ENCODE measurements around the gene CDH23. TPM values are rescaled to one million over a fixed set of nuclear protein-coding genes. Genes with fewer than 3 reads are reported as not detected.

The CDH23 gene
- polyA plus RNA-seq, 1 donor from 2014 or later: 6.6 TPM

DNA sequence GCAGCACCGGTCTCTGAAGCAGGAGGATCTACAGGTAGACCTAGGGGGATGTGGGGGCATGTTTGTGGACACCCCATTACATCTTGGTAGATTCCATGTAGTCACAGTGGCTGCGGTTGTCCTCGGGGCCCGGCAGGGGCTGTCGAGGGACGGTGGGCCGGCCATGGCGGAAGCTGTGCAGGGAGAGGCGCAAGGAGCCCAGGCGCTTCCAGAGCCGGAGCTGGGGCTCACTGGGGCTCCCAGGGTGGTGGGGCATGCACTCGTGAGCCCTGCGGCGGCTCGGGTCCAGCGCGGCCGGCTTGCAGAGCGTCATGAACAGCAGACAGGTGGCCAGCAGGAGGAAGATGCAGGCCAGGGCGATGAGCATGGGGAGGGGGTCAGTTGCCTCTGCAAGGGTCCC, 319.1 kb downstream of the CDH23 start:
- Histone ChIP-seq H3K27ac (ENCODE audit: low read length) (no peak overlapping the region), H3K4me2 (ENCODE audit: low read length) (no peak overlapping the region), H3K79me2 (replicated peaks; ENCODE audit: insufficient read depth, low read length) (no peaks in the 10 kb centered on the region), H3K27me3 (ENCODE audit: insufficient read depth, low read depth, low read length) (no peaks in the 10 kb centered on the region), H3K9me2 (ENCODE audit: insufficient read depth, low read length) (no peaks in the 10 kb centered on the region), H3K9ac (ENCODE audit: low read length) (no peak overlapping the region), H3K4me3 (ENCODE audit: low read length) (no peak overlapping the region), H3K36me3 (ENCODE audit: insufficient read depth, low read length) (no peaks in the 10 kb centered on the region), H3F3A (ENCODE audit: insufficient read depth, low read length, poor library complexity, severe bottlenecking) (no peaks in the 10 kb centered on the region), H4K20me1 (ENCODE audit: insufficient read depth) (no peaks in the 10 kb centered on the region), H3K9me3 (ENCODE audit: low read length) (no peaks in the 10 kb centered on the region), H2AFZ (ENCODE audit: low read depth, low read length) (no peak overlapping the region)
- no peak for TF ChIP-seq SMC3 (conservative IDR thresholded peaks at IDR 0.05; ENCODE audit: poor library complexity)
- TF ChIP-seq TAF1 (IDR thresholded peaks at IDR 0.05; ENCODE audit: low read depth): no peak
- TF ChIP-seq, protein P1, sequence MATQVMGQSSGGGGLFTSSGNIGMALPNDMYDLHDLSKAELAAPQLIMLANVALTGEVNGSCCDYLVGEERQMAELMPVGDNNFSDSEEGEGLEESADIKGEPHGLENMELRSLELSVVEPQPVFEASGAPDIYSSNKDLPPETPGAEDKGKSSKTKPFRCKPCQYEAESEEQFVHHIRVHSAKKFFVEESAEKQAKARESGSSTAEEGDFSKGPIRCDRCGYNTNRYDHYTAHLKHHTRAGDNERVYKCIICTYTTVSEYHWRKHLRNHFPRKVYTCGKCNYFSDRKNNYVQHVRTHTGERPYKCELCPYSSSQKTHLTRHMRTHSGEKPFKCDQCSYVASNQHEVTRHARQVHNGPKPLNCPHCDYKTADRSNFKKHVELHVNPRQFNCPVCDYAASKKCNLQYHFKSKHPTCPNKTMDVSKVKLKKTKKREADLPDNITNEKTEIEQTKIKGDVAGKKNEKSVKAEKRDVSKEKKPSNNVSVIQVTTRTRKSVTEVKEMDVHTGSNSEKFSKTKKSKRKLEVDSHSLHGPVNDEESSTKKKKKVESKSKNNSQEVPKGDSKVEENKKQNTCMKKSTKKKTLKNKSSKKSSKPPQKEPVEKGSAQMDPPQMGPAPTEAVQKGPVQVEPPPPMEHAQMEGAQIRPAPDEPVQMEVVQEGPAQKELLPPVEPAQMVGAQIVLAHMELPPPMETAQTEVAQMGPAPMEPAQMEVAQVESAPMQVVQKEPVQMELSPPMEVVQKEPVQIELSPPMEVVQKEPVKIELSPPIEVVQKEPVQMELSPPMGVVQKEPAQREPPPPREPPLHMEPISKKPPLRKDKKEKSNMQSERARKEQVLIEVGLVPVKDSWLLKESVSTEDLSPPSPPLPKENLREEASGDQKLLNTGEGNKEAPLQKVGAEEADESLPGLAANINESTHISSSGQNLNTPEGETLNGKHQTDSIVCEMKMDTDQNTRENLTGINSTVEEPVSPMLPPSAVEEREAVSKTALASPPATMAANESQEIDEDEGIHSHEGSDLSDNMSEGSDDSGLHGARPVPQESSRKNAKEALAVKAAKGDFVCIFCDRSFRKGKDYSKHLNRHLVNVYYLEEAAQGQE (IDR thresholded peaks at IDR 0.05; ENCODE audit: borderline replicate concordance): no peak
- TF ChIP-seq, protein P2, sequence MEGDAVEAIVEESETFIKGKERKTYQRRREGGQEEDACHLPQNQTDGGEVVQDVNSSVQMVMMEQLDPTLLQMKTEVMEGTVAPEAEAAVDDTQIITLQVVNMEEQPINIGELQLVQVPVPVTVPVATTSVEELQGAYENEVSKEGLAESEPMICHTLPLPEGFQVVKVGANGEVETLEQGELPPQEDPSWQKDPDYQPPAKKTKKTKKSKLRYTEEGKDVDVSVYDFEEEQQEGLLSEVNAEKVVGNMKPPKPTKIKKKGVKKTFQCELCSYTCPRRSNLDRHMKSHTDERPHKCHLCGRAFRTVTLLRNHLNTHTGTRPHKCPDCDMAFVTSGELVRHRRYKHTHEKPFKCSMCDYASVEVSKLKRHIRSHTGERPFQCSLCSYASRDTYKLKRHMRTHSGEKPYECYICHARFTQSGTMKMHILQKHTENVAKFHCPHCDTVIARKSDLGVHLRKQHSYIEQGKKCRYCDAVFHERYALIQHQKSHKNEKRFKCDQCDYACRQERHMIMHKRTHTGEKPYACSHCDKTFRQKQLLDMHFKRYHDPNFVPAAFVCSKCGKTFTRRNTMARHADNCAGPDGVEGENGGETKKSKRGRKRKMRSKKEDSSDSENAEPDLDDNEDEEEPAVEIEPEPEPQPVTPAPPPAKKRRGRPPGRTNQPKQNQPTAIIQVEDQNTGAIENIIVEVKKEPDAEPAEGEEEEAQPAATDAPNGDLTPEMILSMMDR (IDR thresholded peaks at IDR 0.05; ENCODE audit: poor library complexity, severe bottlenecking): no peak
- no peak for TF ChIP-seq MXI1 (conservative IDR thresholded peaks at IDR 0.05; ENCODE audit: poor library complexity, severe bottlenecking)
- TF ChIP-seq EP300 (conservative IDR thresholded peaks at IDR 0.05; ENCODE audit: poor library complexity, severe bottlenecking): no peak
- TF ChIP-seq RAD21 (conservative IDR thresholded peaks at IDR 0.05): no peak
- no peak for TF ChIP-seq POLR2AphosphoS5 (IDR thresholded peaks at IDR 0.05)
- no peak for TF ChIP-seq EZH2 (IDR thresholded peaks at IDR 0.05; ENCODE audit: borderline replicate concordance, insufficient read depth, low read length, poor library complexity, severe bottlenecking)

DNA sequence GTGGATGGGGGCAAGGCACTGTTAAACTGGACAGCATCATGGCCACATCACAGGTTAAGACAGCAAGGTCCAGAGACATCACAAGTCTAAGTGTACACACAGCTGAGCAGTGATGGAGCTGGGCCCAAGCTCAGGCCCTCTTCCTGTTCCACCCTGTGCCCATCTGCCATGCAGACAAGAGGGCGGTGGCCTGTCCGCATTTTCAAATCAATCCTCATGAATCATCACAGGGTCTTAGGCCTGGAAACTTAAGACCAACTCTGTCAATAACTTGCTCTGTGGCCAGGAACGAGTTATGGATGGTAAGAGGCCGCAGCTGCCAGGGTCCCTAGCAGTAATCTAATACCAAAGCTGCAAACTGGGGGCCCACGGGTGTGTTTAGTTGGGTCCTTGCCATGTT, 319.7 kb downstream of the CDH23 start:
- H3K27ac ChIP-seq (ENCODE audit: low read length): no peak overlapping the region

More for the DNA sequence above, 319.7 kb downstream of the CDH23 start:
- no peak overlapping the region for H3K4me2 ChIP-seq (ENCODE audit: low read length)
- H4K20me1 ChIP-seq (ENCODE audit: insufficient read depth): no peaks in the 10 kb centered on the region
- H3K36me3 ChIP-seq (ENCODE audit: insufficient read depth, low read length): no peaks in the 10 kb centered on the region
- H2AFZ ChIP-seq (ENCODE audit: low read depth, low read length): no peak overlapping the region
- no peaks in the 10 kb centered on the region for H3K9me3 ChIP-seq (ENCODE audit: low read length)
- H3K27me3 ChIP-seq (ENCODE audit: insufficient read depth, low read depth, low read length): no peaks in the 10 kb centered on the region
- H3K9ac ChIP-seq (ENCODE audit: low read length): no peak overlapping the region
- H3F3A ChIP-seq (ENCODE audit: insufficient read depth, low read length, poor library complexity, severe bottlenecking): no peaks in the 10 kb centered on the region
- no peaks in the 10 kb centered on the region for H3K79me2 ChIP-seq (replicated peaks; ENCODE audit: insufficient read depth, low read length)
- H3K9me2 ChIP-seq (ENCODE audit: insufficient read depth, low read length): no peaks in the 10 kb centered on the region
- TF ChIP-seq SMC3 (conservative IDR thresholded peaks at IDR 0.05; ENCODE audit: poor library complexity) (no peak), POLR2AphosphoS5 (IDR thresholded peaks at IDR 0.05) (no peak), EP300 (conservative IDR thresholded peaks at IDR 0.05; ENCODE audit: poor library complexity, severe bottlenecking) (no peak), TAF1 (IDR thresholded peaks at IDR 0.05; ENCODE audit: low read depth) (no peak), MXI1 (conservative IDR thresholded peaks at IDR 0.05; ENCODE audit: poor library complexity, severe bottlenecking) (no peak), EZH2 (IDR thresholded peaks at IDR 0.05; ENCODE audit: borderline replicate concordance, insufficient read depth, low read length, poor library complexity, severe bottlenecking) (no peak), RAD21 (conservative IDR thresholded peaks at IDR 0.05) (no peak)
- TF ChIP-seq, protein P1 (IDR thresholded peaks at IDR 0.05; ENCODE audit: borderline replicate concordance): no peak
- TF ChIP-seq, protein P2 (IDR thresholded peaks at IDR 0.05; ENCODE audit: poor library complexity, severe bottlenecking): no peak
- H3K4me3 ChIP-seq (ENCODE audit: low read length): no peak overlapping the region

All from neural cell (in vitro differentiated cells).